ENCODE measurements around the gene PAX5.

PAX5 gene

GRCh38 chr9:36796671-36797419 is 237.2 kb downstream of the PAX5 start:
- DNase-seq = no peak

DNA sequence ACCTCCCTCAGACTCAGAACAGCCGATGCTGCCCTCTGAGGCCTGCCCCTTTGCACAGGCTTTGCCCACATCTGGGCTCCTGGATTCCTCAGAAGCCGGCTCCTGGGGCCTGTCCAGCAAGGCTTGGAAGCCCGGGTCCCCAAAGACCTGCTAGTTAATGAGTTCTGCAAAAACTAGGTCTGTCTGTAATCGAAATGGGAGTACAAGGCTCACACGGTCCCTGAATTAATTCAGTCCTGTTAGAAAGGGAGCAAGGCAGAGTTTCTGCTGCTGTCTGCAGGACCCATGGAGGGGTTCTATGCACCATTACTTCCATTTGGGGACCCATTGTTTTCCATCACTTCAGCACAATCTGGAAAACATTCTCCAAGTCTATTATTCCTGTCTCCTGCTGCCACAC is 239.6 kb downstream of the PAX5 start:
- no peak for DNase-seq

DNA sequence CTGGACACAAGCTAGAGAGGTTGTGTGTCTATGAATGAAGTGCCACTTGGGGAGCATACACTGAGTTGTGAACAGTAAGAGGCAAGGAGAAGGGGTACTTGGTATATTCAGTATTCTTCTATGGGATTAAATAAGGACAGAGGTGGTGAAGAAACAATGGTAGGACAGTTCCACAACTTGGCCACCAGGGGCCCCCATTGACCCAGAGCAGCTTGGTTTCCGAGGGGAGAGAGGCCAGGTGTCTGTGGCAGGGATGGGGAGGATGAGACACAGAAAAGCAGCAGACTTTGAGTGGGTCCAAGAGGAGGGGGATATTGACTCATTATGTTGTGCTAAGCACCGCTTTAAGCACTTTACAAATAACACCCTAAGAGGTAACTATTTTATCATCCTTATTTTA is 240.8 kb downstream of the PAX5 start:
- no peak for DNase-seq

GRCh38 chr9:36791222-36791950 is 242.7 kb downstream of the PAX5 start:
- DNase-seq = no peak

- DNase-seq = no peak
Observed at GRCh38 chr9:36789886-36790285, 244.2 kb downstream of the PAX5 start.

DNA sequence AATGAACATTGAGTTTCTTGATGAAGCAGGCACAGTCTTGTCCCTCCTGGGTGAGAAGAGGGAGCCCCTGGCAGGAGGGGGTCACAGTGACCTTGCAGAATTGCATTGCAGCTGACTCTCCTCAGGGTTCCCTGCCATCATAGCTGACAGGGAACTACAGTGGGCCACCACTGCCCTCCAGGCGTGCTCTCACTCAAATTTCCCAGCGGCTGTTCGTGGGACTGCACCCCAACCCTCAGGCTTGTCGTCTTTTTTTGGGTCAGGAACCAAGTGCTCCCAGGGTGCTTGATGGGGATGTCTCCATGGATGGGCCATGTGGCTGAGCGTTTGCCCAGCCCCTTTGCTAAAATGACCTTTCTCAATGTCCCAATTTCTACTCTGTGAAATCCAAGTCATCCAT is 245.5 kb downstream of the PAX5 start:
- no peak for DNase-seq

- no peak for DNase-seq
Observed at GRCh38 chr9:36787709-36788108, 246.4 kb downstream of the PAX5 start.

All from T-helper 2 cell (primary cell).